Hepatocyte (in vitro differentiated cells): ENCODE data around the gene RCL1. TPM values are rescaled to one million over a fixed set of nuclear protein-coding genes. Genes with fewer than 3 reads are reported as not detected.

Experiments
- DNase-seq: peaks from one replicate; pipeline ENCODE4 v3.0.0-alpha.2; 2016; ENCODE audit warnings: low spot score
- H2AFZ ChIP-seq: fragments of 200-600 bp; sonication (generic); 2 replicates; pipeline ENCODE4 v1.6.0; 2016; ENCODE audit warnings: antibody characterized with exemption, mild to moderate bottlenecking
- H3K27ac ChIP-seq: fragments of 200-600 bp; sonication (generic); 2 replicates; pipeline ENCODE4 v1.5.1; 2016; ENCODE audit warnings: mild to moderate bottlenecking
- H3K27me3 ChIP-seq: fragments of 200-600 bp; sonication (generic); 2 replicates; pipeline ENCODE4 v1.6.1; 2016
- H3K36me3 ChIP-seq: fragments of 200-600 bp; sonication (generic); replicated peaks from 2 replicates; pipeline ENCODE4 v1.5.1; 2016; ENCODE audit warnings: low read depth; ENCODE audit not compliant: insufficient read depth
- H3K4me1 ChIP-seq: fragments of 200-600 bp; sonication (generic); 2 replicates; pipeline ENCODE4 v1.5.1; 2016; ENCODE audit warnings: mild to moderate bottlenecking, moderate library complexity; ENCODE audit not compliant: insufficient read depth
- H3K4me2 ChIP-seq: fragments of 200-600 bp; sonication (generic); 2 replicates; pipeline ENCODE4 v1.6.0; 2016
- H3K4me3 ChIP-seq: fragments of 200-600 bp; sonication (generic); 2 replicates; pipeline ENCODE4 v1.5.1; 2016; ENCODE audit warnings: mild to moderate bottlenecking
- H3K79me2 ChIP-seq: fragments of 200-600 bp; sonication (generic); 2 replicates; pipeline ENCODE4 v1.6.0; 2017; ENCODE audit warnings: mild to moderate bottlenecking
- H3K9me2 ChIP-seq: fragments of 200-600 bp; sonication (generic); replicated peaks from 2 replicates; pipeline ENCODE4 v1.6.0; 2017; ENCODE audit warnings: mild to moderate bottlenecking; ENCODE audit not compliant: insufficient read depth
- H3K9me3 ChIP-seq: fragments of 200-600 bp; sonication (generic); 2 replicates; pipeline ENCODE4 v1.5.1; 2016; ENCODE audit warnings: low read depth, mild to moderate bottlenecking
- H4K20me1 ChIP-seq: fragments of 200-600 bp; sonication (generic); 2 replicates; pipeline ENCODE4 v1.6.0; 2016; ENCODE audit warnings: mild to moderate bottlenecking; ENCODE audit not compliant: insufficient read depth, poor library complexity, severe bottlenecking
- CTCF ChIP-seq: fragments of 200-600 bp; sonication (generic); IDR thresholded peaks from 2 replicates; pipeline ENCODE4 v1.5.1; 2016; ENCODE audit warnings: antibody characterized with exemption, mild to moderate bottlenecking; ENCODE audit not compliant: poor library complexity
- EZH2 ChIP-seq: fragments of 200-600 bp; sonication (generic); IDR thresholded peaks from 2 replicates; pipeline ENCODE4 v1.6.1; 2016; ENCODE audit warnings: antibody characterized with exemption, mild to moderate bottlenecking, borderline replicate concordance
- EZH2phosphoT487 ChIP-seq: fragments of 200-600 bp; sonication (generic); IDR thresholded peaks from one replicate; pipeline ENCODE4 v1.6.1; 2018; ENCODE audit warnings: antibody characterized with exemption, mild to moderate bottlenecking, low read depth, moderate library complexity; ENCODE audit not compliant: unreplicated experiment, severe bottlenecking
- WGBS: methylation state at CpG from one replicate; pipeline ENCODE4 v1.1.6; 2016; ENCODE audit warnings: low lambda C conversion rate; ENCODE audit errors: missing lambda C conversion rate; 5-methylcytosine and 5-hydroxymethylcytosine counted together
- polyA plus RNA-seq: library from polyadenylated mRNA; unstranded; fragments of >200 nt; fragmentation: Nextera tagmentation; extraction: Ambion mirVana; gene quantifications from 2 replicates; pipeline ENCODE4 v1.2.1, GENCODE V29; 2016
- total RNA-seq: library from RNA; depleted of rRNA; stranded (reverse); fragments of >200 nt; gene quantifications from 2 replicates; pipeline ENCODE4 v1.2.3, GENCODE V29; 2014

RCL1 gene
- total and polyA plus RNA-seq, 2 experiments from 2014 or later = 25.6 to 30.1 TPM

- no peak for DNase-seq
- no peaks in the 10 kb centered on the region for H3K36me3 ChIP-seq
- H3K4me1 ChIP-seq = peaks cover 11% of the 10 kb centered on the region
- no peak overlapping the region for H2AFZ ChIP-seq
- no peak overlapping the region for H3K4me2 ChIP-seq
- H4K20me1 ChIP-seq = no peaks in the 10 kb centered on the region
- TF ChIP-seq CTCF (no peak), EZH2 (no peak), EZH2phosphoT487 (no peak)
- H3K4me3 ChIP-seq = no peak overlapping the region
- H3K9me3 ChIP-seq = no peaks in the 10 kb centered on the region
- no peaks in the 10 kb centered on the region for H3K9me2 ChIP-seq
- no peaks in the 10 kb centered on the region for H3K27me3 ChIP-seq
- WGBS = 92% methylated on average over 3 of the region's 3 CpGs
- peaks cover 3% of the 10 kb centered on the region for H3K79me2 ChIP-seq
- no peak overlapping the region for H3K27ac ChIP-seq
These were observed 43.9 kb downstream of the RCL1 start for GRCh38 chr9:4836676-4837075.

DNA sequence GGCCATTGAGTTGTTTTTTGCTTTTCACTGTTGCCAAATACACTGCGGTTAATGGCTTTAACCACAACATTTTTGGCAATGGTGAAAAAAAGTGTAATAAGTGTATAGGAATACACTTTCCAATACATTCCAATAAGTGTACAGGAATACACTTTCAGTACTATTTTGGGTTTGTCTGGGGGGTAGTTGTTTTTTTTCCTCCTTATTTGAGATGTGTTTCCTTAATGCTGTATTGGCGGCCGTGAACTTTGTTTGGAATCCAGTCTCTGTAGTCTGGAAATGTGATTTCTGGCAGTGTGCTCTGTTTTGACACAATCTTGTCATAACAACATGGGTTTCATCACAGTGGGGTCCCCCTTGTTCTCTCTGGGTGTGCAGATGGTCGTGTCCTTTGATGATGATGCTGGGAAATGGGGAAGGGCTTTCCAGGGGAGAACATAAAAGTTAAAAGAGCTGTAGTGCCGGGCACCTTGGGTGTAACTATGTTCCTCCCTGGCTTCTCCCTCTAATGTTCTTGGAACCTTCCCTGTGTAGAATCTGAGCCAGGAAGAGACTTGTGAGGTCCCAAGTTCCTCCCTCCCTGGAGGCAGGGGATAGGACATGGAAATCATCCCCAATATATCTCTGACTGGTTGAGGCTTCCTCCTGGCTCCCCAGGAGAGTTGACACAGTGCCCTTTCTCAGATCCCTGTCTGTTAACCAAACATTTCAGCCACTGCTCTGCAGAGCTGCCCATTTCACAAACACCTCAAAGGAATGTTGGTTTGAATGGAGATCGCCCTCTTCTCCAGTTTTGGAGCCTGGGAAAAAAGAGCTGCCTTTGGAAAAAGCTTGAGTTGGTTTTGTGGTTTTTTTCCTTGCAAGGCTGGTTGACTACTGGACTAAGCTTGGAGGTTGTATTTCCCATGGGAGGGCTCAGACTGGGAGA is 44.8 kb downstream of the RCL1 start:
- TF ChIP-seq EZH2 (no peak), EZH2phosphoT487 (no peak), CTCF (no peak)

GRCh38 chr9:4838189-4838546 is 45.4 kb downstream of the RCL1 start:
- no peak for DNase-seq
- Histone ChIP-seq H3K27me3 (no peaks in the 10 kb centered on the region), H3K79me2 (no peaks in the 10 kb centered on the region), H2AFZ (no peak overlapping the region), H3K4me1 (peaks cover 11% of the 10 kb centered on the region), H3K4me2 (peak overlapping the region; percentile 9), H3K27ac (peak overlapping the region; percentile 6), H4K20me1 (no peaks in the 10 kb centered on the region), H3K9me2 (no peaks in the 10 kb centered on the region), H3K4me3 (no peak overlapping the region), H3K9me3 (no peaks in the 10 kb centered on the region), H3K36me3 (no peaks in the 10 kb centered on the region)
- TF ChIP-seq CTCF (no peak), EZH2 (no peak), EZH2phosphoT487 (no peak)
- 57% methylated on average over 3 of the region's 3 CpGs for WGBS

More for the DNA sequence above, 44.8 kb downstream of the RCL1 start:
- 85% methylated on average over 6 of the region's 6 CpGs for WGBS
- Histone ChIP-seq H3K9me2 (no peaks in the 10 kb centered on the region), H3K4me3 (no peak overlapping the region), H3K79me2 (no peaks in the 10 kb centered on the region), H3K9me3 (no peaks in the 10 kb centered on the region), H2AFZ (no peak overlapping the region), H3K4me1 (peaks cover 11% of the 10 kb centered on the region), H3K36me3 (no peaks in the 10 kb centered on the region), H3K4me2 (peak overlapping the region; percentile 9), H3K27me3 (no peaks in the 10 kb centered on the region), H4K20me1 (no peaks in the 10 kb centered on the region), H3K27ac (peak overlapping the region; percentile 47)
- DNase-seq = no peak
